Endothelial cell of umbilical vein (primary cell): Measurements from ENCODE around the gene MS4A13. TPM values are rescaled to one million over a fixed set of nuclear protein-coding genes. Genes with fewer than 3 reads are reported as not detected.

Source experiments
- BruUV-seq: library from RNA; stranded (reverse); fragments of 400-500 nt; replicated peaks from 2 replicates; lab custom pipeline; 2021; lab: Mats Ljungman, UMichigan
- CTCF ChIA-PET: fragments of 300-600, 350-600 bp; sonication (Branson Sonifier 250); formaldehyde crosslinking; loops from one replicate; lab custom pipeline; 2021; ENCODE audit warnings: antibody characterized with exemption, inconsistent platforms; lab: Charles Lee
- POLR2A ChIA-PET: fragments of 300-600, 350-600 bp; sonication (Branson Sonifier 250); formaldehyde crosslinking; loops from one replicate; lab custom pipeline; 2021; ENCODE audit warnings: antibody characterized with exemption, inconsistent platforms; lab: Charles Lee
- DNase-seq: peaks from one replicate; pipeline ENCODE4 v3.0.0-alpha.2; 2011; ENCODE audit warnings: low read depth, low spot score
- FAIRE-seq: peaks from 2 replicates; lab custom pipeline; 2011; peaks lifted over from hg19 to GRCh38; lab: Jason Lieb, UNC
- H2AFZ ChIP-seq: 2 replicates; pipeline ENCODE4 v1.6.0; 2012; ENCODE audit warnings: low read depth, low read length, control low read depth, inconsistent platforms
- H3K27ac ChIP-seq: 2 replicates; pipeline ENCODE4 v1.5.1; 2011; ENCODE audit warnings: low read depth, mild to moderate bottlenecking, control low read depth, low read length, moderate library complexity; ENCODE audit not compliant: insufficient read depth
- H3K27me3 ChIP-seq, 2 experiments: 2 replicates each; pipeline versions ENCODE4 v1.6.0 to v1.6.1; 2011; ENCODE audit warnings: low read length in 2 of 2, mixed read lengths in 1 of 2; ENCODE audit not compliant: control insufficient read depth in 2 of 2, insufficient read depth in 2 of 2
- H3K36me3 ChIP-seq, 2 experiments: 2 replicates in 1 of 2; 3 replicates in 1 of 2; pipeline ENCODE4 v1.5.1; 2011; ENCODE audit warnings: low read length in 2 of 2, mild to moderate bottlenecking in 1 of 2, moderate library complexity in 1 of 2; ENCODE audit not compliant: control insufficient read depth in 2 of 2, insufficient read depth in 2 of 2; ENCODE audit errors: extremely low read depth in 1 of 2
- H3K4me1 ChIP-seq: 3 replicates; pipeline ENCODE4 v1.5.1; 2011; ENCODE audit warnings: mild to moderate bottlenecking, low read length; ENCODE audit not compliant: control insufficient read depth, insufficient read depth; ENCODE audit errors: extremely low read depth
- H3K4me2 ChIP-seq: 2 replicates; pipeline ENCODE4 v1.6.1; 2011; ENCODE audit warnings: low read length, control low read depth, mixed read lengths; ENCODE audit not compliant: insufficient read depth
- H3K4me3 ChIP-seq, 3 experiments: fragments of 200-600 bp in 1 of 3; sonication (generic), shearing (Covaris generic) in 1 of 3; replicated peaks in 1 of 3; 2 replicates each; pipeline ENCODE4 v1.5.1; 2011 to 2016; ENCODE audit warnings: control low read depth in 3 of 3, low read length in 3 of 3, mild to moderate bottlenecking in 2 of 3, inconsistent platforms in 1 of 3, low read depth in 1 of 3, moderate library complexity in 1 of 3; ENCODE audit not compliant: insufficient read depth in 1 of 3
- H3K79me2 ChIP-seq: 2 replicates; pipeline ENCODE4 v1.6.0; 2012; ENCODE audit warnings: low read length, inconsistent platforms; ENCODE audit not compliant: control insufficient read depth, insufficient read depth
- H3K9ac ChIP-seq: replicated peaks from 2 replicates; pipeline ENCODE3; 2011; ENCODE audit warnings: low read length, control low read depth; ENCODE audit not compliant: insufficient read depth; ENCODE audit errors: extremely low read depth
- H3K9me1 ChIP-seq: replicated peaks from 3 replicates; pipeline ENCODE4 v1.6.0; 2011; ENCODE audit warnings: mild to moderate bottlenecking, low read length; ENCODE audit not compliant: control insufficient read depth, insufficient read depth; ENCODE audit errors: extremely low read depth
- H3K9me3 ChIP-seq: replicated peaks from 2 replicates; pipeline ENCODE4 v1.5.1; 2012; ENCODE audit warnings: low read length, inconsistent platforms; ENCODE audit not compliant: control insufficient read depth, insufficient read depth
- H4K20me1 ChIP-seq: replicated peaks from 2 replicates; pipeline ENCODE3; 2011; ENCODE audit warnings: mild to moderate bottlenecking, low read length; ENCODE audit not compliant: control insufficient read depth, insufficient read depth; ENCODE audit errors: extremely low read depth
- CTCF ChIP-seq, 2 donors: IDR thresholded peaks; 1 replicate in 1 of 2; 2 replicates in 1 of 2; pipeline ENCODE4 v1.5.1; 2011; ENCODE audit warnings: low read length in 2 of 2, mild to moderate bottlenecking in 2 of 2, moderate library complexity in 2 of 2, control low read depth in 1 of 2, inconsistent platforms in 1 of 2, low read depth in 1 of 2; ENCODE audit not compliant: insufficient read depth in 1 of 2; ENCODE audit errors: extremely low read depth in 1 of 2
- EZH2 ChIP-seq: IDR thresholded peaks from 2 replicates; pipeline ENCODE4 v1.6.1; 2012; ENCODE audit warnings: borderline replicate concordance, low read depth, mild to moderate bottlenecking, moderate library complexity, low read length, inconsistent platforms; ENCODE audit not compliant: severe bottlenecking
- FOS ChIP-seq: IDR thresholded peaks from 2 replicates; pipeline ENCODE4 v1.6.1; 2011; ENCODE audit warnings: mild to moderate bottlenecking, low read length, moderate library complexity, borderline replicate concordance; ENCODE audit not compliant: insufficient read depth
- GATA2 ChIP-seq: IDR thresholded peaks from 2 replicates; pipeline ENCODE4 v1.7.0; 2011; ENCODE audit warnings: low read depth, mild to moderate bottlenecking, moderate library complexity, mixed read lengths, low read length; ENCODE audit not compliant: insufficient read length, insufficient read depth
- JUN ChIP-seq: IDR thresholded peaks from 2 replicates; pipeline ENCODE4 v1.6.1; 2011; ENCODE audit warnings: borderline replicate concordance, low read depth; ENCODE audit not compliant: insufficient read length, insufficient read depth
- MAX ChIP-seq: IDR thresholded peaks from 2 replicates; pipeline ENCODE4 v1.6.1; 2011; ENCODE audit not compliant: insufficient read depth, insufficient read length
- MYC ChIP-seq: IDR thresholded peaks from one replicate; pipeline ENCODE4 v1.6.1; 2011; ENCODE audit warnings: mild to moderate bottlenecking, low read depth, low read length
- POLR2A ChIP-seq: IDR thresholded peaks from 2 replicates; pipeline ENCODE4 v1.6.1; 2012; ENCODE audit warnings: low read depth, mild to moderate bottlenecking, control low read depth, low read length
- POLR2AphosphoS5 ChIP-seq: IDR thresholded peaks from 2 replicates; pipeline ENCODE4 v1.6.1; 2012; ENCODE audit warnings: low read depth, mild to moderate bottlenecking, control low read depth, low read length, moderate library complexity; ENCODE audit not compliant: insufficient read depth
- dilution Hi-C: fragments of 300-500 bp; cut with MboI; formaldehyde crosslinking; loops from one replicate; pipeline ENCODE4 v1.15.0; 2019; ENCODE audit warnings: low sequenced_read_pairs; ENCODE audit not compliant: extremely low pct_ligation_motif_present
- intact Hi-C: fragments of 100-400 bp; cut with micrococcal nuclease; formaldehyde crosslinking; loops from one replicate; pipeline ENCODE4 v1.10.0; 2022
- polyA plus RNA-seq, 4 experiments: library from polyadenylated mRNA; depleted of rRNA in 3 of 4; stranded (reverse) in 3 of 4; unstranded in 1 of 4; fragments of >200 nt; gene quantifications; 2 replicates each; pipeline versions ENCODE4 v1.2.1 to v1.2.3, GENCODE V29; 2011 to 2012; ENCODE audit warnings: missing spikeins in 1 of 4
- total RNA-seq: library from RNA; stranded (reverse); gene quantifications from 2 replicates; pipeline ENCODE4 v1.2.3, GENCODE V29; 2021

Gene MS4A13
- total and polyA plus RNA-seq, 2 donors (not counting 3 experiments of a cell fraction or from before 2014, with no cell fraction given) = not detected

- FAIRE-seq = no peak
Measured at GRCh38 chr11:60512651-60513225, 2.5 kb upstream of the MS4A13 start.

GRCh38 chr11:60513496-60514460 is 1.4 kb upstream of the MS4A13 start:
- H3K4me2 ChIP-seq = no peak overlapping the region
- POLR2A ChIA-PET = no interaction called here

More at GRCh38 chr11:60512651-60513225, 2.5 kb upstream of the MS4A13 start:
- no peak overlapping the region for H2AFZ ChIP-seq
- no peaks in the 10 kb centered on the region for H3K9me1 ChIP-seq
- ChIA-PET POLR2A (no interaction called here), CTCF (no interaction called here)
- no peak overlapping the region for H3K9ac ChIP-seq
- dilution Hi-C loops = no loop called here
- H3K9me3 ChIP-seq = no peaks in the 10 kb centered on the region
- DNase-seq = no peak
- intact Hi-C loops = no loop called here
- H3K4me3 ChIP-seq = no peak overlapping the region
- H3K27me3 ChIP-seq = no peaks in the 10 kb centered on the region
- H3K4me1 ChIP-seq = no peaks in the 10 kb centered on the region
- no peak overlapping the region for H3K27ac ChIP-seq
- H3K36me3 ChIP-seq = no peaks in the 10 kb centered on the region
- TF ChIP-seq GATA2 = no peak
- H3K79me2 ChIP-seq = no peaks in the 10 kb centered on the region
- no peak overlapping the region for H3K4me2 ChIP-seq
- no peaks in the 10 kb centered on the region for H4K20me1 ChIP-seq
- BruUV-seq = no TSS peak

More at GRCh38 chr11:60513496-60514460, 1.4 kb upstream of the MS4A13 start:
- no TSS peak for BruUV-seq
- Histone ChIP-seq H2AFZ (no peak overlapping the region), H3K36me3 (no peaks in the 10 kb centered on the region), H3K9ac (no peak overlapping the region), H3K9me1 (no peaks in the 10 kb centered on the region), H3K27ac (no peak overlapping the region), H3K27me3 (no peaks in the 10 kb centered on the region), H3K4me1 (no peaks in the 10 kb centered on the region), H4K20me1 (no peaks in the 10 kb centered on the region), H3K79me2 (no peaks in the 10 kb centered on the region), H3K4me3 (no peak overlapping the region), H3K9me3 (no peaks in the 10 kb centered on the region)
- TF ChIP-seq GATA2 = no peak
- no peak for TF ChIP-seq FOS
- TF ChIP-seq EZH2 = no peak
- no peak for TF ChIP-seq POLR2A
- TF ChIP-seq MYC = no peak
- no peak for TF ChIP-seq MAX
- no peak for TF ChIP-seq CTCF (IDR thresholded peaks at IDR 0.05; ENCODE audit: extremely low read depth in 1 of 2, insufficient read depth in 1 of 2, low read depth in 1 of 2, low read length in 2 of 2)
- TF ChIP-seq JUN = no peak
- no peak for TF ChIP-seq POLR2AphosphoS5
- CTCF ChIA-PET = no interaction called here
- intact Hi-C loops = no loop called here
- dilution Hi-C loops = no loop called here
- no peak for FAIRE-seq
- DNase-seq = no peak
